NOMO-1 treated with DMSO at 0.1 percent for 48 hours (cell line): ENCODE measurements around the gene DGKH.

Experiments used
- DNase-seq: peaks from one replicate; lab custom pipeline; 2025; ENCODE audit not compliant: unreplicated experiment; lab: John Stamatoyannopoulos, UW

The DGKH gene, protein sequence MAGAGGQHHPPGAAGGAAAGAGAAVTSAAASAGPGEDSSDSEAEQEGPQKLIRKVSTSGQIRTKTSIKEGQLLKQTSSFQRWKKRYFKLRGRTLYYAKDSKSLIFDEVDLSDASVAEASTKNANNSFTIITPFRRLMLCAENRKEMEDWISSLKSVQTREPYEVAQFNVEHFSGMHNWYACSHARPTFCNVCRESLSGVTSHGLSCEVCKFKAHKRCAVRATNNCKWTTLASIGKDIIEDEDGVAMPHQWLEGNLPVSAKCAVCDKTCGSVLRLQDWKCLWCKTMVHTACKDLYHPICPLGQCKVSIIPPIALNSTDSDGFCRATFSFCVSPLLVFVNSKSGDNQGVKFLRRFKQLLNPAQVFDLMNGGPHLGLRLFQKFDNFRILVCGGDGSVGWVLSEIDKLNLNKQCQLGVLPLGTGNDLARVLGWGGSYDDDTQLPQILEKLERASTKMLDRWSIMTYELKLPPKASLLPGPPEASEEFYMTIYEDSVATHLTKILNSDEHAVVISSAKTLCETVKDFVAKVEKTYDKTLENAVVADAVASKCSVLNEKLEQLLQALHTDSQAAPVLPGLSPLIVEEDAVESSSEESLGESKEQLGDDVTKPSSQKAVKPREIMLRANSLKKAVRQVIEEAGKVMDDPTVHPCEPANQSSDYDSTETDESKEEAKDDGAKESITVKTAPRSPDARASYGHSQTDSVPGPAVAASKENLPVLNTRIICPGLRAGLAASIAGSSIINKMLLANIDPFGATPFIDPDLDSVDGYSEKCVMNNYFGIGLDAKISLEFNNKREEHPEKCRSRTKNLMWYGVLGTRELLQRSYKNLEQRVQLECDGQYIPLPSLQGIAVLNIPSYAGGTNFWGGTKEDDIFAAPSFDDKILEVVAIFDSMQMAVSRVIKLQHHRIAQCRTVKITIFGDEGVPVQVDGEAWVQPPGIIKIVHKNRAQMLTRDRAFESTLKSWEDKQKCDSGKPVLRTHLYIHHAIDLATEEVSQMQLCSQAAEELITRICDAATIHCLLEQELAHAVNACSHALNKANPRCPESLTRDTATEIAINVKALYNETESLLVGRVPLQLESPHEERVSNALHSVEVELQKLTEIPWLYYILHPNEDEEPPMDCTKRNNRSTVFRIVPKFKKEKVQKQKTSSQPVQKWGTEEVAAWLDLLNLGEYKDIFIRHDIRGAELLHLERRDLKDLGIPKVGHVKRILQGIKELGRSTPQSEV

DNA sequence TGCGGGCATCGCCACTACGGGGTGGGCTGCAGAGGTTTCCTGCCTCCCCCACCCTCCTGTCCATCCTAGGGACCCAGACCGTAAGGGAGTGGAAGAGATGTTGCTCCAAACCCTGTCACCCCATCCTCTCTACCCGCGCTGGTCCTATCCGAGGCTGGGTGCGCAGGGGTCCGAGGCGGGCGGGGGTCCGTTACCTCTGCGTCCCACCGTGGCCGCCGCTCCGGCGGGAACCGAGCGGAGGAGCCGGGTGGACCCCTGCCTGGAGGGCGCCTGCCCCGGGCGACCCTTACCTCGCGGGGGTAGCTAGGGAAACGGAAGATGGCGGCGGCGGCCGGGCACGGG, at the start of gene DGKH:
Gene DGKH, plus strand, starts transcription at position 307 of the 342 bp plus-strand sequence. CDS start 126 bp downstream, outside the sequence.
- no peak for DNase-seq

DNA sequence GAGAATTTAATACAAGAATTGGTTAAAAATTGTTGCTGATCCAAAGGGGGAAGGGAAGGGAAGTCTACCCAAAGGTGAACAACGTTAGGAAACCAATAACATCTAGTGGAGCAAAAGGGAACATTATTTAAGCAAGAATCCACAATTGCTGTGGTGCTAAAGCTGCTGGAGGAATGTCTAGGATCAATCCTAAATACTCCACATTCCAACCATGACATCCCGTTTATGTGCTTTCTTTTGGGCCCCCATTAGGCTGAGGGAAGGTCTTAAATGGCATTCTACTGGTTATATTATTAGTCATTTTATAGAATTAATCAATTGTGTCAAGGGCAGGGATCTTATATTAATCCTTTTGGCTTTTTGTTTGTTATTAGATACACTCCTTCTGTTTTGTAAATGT, 47.6 kb upstream of the DGKH start:
- no peak for DNase-seq

- no peak for DNase-seq
These were observed 46.9 kb upstream of the DGKH start for GRCh38 chr13:42001580-42001979.

DNA sequence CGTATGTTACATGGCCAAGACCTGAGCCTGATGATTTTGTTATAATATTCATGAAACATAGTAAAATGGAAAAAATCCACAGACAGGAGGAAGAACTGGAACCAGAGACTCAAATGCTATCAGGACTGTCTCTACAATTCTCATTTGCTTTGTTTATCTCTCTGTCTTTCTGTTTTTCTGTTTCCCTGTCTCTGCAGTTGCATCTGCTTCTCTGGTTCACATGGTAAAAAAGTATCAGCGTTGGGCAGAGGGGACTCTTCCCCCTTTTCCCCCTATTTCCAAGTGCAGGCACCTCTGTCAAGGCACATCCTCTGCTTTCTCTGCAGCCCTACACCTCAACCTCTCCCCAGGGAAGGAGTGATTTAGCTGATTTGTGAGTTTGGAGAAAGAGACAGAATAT, 46.4 kb upstream of the DGKH start:
- DNase-seq, result no peak

GRCh38 chr13:42007844-42008243, 40.6 kb upstream of the DGKH start:
- DNase-seq, result no peak

DNA sequence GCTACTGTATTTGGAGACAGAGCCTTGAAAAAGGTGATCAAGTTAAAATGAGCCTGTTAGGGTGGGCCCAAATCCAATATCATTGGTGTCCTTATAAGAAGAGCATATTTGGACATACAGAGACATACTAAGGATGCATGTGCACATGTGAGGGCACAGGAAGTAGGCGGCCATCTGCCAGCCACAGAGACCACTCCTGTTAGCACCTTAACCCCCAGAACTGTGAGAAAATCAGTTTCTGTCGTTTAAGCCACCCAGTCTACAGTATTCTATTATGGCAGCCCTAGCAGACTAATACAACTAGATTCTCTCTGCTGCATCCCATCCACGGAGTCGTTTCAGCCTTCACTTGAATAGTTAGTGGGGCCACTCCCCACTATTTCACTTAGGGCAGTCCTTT, 39.4 kb upstream of the DGKH start:
- DNase-seq, result no peak

DNA sequence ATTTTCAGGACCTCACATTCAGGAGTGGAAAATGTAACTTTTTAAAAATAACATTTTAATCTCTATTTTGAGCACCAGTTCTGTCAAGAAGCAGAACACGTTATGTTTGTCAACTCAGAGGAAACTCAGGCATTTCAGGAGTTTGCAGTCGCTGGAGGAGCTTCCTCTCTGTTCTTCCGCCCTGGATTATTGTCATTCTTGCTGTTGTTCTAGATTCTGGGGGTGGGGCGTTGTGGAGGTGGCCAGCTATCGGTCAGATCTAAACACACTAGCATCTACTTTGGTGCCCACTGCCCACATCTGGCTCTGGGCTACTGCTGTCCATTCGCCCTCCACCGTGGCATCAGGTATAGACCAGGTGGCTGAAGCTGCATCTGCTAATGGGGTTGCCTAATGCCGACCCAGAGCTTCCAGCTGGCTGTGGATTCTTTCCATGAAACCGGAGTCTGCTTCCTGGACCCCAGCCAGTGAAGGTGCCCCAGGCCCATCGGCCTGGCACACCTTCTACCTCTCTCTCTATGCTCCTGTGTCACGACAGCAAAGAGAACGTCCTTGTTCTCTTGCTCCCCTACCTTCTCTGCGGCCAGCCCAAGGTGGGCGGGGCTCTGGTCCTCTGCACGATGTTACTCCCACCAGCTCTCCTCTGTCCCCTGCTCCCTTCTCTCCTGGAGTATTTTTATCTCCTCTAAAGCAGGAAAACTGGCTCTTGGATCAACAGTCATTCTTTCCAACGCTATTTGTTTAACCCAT, 36.7 kb upstream of the DGKH start:
- DNase-seq, result no peak

GRCh38 chr13:42014119-42014518, 34.3 kb upstream of the DGKH start:
- DNase-seq, result no peak

DNA sequence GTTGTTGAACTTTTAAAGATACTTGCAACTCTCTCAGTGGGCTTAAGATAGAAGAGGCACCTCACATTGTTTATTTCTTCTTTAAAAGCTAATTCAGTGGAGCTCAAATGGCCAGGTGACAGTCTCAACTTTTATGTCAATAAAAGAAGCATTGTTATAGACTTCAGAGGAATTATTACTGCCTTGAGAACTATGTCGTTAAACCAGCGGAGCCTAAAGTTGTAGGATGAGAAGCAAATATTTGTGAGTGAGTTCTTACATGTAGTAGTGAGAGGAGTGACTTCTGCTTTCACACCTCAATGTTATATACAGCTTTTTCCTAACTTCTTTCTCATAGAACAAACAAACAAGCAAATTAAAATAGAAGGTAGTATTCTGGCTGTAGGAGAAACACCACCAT, 31.2 kb upstream of the DGKH start:
- DNase-seq, result no peak

DNA sequence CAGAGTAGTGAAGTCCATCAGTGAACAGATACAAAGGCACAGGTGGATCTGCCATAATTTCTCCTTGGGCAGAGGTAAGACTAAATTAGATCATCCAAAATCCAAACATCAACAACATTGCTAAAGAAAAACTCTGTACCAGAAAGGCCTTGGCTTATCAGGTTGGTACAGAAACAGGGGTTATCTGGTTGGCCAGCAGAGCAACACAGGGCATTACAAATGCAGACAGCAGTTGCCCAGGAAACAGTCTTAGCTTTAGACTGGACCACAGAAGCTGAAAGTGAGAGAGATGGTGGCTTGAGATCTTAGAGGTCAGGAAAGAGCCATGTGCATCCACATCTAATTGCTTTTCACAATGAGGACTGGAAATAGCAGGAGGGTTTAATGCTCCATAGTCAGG, 26.6 kb upstream of the DGKH start:
- DNase-seq, result no peak

DNA sequence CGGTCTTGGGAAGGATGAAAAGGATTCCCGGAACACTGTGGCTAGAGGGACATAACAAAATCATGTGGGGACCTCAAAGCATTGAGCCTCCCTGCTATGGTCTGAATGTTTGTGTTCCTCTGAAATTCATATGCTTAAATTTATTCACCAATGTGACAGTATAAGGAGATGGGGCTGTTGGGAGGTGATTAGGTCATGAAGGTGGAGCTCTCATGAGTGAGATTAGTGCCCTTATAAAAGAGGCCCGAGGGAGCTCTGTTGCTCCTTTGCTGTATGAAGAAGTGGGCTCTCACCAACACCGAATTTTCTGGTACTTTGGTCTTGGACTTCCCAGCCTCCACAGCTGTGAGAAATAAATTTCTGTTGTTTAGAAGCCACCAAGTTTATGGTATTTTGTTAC, 26.1 kb upstream of the DGKH start:
- no peak for DNase-seq

DNA sequence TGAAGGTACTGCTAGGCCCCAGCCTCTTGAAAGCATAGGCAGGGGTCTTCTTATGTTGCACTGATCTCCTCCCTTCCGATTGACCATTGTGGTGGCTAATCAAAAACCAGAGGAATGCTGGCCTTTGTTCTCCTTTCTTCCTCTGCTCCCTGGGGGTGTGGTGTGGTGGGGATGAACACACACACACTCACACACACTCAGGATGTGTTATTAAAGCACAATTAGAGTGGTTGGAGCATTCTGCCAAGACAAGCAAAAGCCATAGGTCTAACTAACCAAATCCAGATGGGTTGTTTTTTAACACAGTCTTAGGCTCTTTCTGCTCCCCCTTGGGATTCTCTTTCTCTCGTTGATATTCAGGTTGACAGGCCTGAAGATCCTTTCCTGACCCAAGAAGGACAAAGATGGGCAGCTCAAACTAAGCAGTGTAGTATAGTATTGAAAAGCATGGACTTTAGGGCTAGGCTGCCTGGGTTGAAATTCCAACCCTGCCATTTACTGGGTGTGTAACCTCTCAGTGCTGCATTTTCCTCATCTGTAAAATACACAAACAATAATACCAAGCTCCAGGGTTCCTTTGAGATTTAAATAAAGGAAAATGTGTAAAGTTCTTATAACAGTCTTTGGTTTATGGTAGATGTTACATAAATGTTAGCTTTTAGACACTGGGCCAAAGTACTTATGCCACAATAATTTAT, 25.5 kb upstream of the DGKH start:
- no peak for DNase-seq

DNA sequence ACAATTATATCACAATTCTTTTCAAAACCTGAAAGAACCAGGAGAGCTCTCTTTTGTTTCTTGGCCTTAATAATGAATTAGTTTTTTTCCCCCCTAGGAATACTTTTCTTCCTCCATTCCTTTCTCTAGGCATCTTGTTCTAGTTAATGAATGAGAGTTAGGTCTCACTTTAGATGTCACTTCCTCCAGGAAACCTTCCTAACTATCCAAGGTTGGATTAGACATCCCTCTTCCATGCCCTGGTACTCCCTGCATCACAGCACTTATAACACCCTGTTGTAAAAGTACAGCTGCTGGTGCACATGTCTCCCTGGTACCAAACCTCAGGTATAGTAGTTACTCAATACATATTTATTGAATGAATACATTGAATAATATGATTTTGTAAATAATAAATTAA, 21.2 kb upstream of the DGKH start:
- no peak for DNase-seq

DNA sequence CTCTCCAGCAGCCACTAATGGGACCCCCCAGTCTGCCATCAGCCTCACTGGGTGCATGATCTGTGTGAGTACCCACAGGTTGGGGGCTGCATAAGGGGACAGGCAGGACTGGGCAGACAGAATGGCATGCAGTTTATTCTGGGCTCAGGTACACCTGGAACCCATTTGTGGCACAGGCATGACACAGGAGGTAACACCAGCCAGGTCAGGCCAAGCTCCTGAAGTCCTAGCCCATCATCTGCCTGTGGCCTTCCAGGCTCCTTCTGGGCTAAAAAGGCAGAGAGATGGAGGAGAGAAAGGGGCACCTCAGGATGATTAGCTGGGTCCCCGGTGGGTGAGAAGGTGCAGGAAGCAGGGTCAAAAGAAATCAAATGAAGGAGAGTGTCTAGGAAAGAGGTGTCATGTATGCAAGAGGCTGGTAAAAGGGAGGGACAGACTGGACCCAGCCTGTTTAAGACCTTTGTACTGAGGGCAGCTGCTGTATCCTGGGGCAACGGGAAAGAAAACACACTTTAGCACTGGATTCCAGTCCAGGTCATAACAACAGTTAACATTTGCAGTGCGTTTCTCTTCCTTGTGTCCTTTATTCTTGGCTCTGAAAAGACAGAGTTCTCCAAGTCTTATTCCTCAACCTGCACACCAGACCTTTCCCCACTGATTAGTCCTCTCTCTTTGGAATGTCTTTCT, 20.2 kb upstream of the DGKH start:
- DNase-seq, result no peak

DNA sequence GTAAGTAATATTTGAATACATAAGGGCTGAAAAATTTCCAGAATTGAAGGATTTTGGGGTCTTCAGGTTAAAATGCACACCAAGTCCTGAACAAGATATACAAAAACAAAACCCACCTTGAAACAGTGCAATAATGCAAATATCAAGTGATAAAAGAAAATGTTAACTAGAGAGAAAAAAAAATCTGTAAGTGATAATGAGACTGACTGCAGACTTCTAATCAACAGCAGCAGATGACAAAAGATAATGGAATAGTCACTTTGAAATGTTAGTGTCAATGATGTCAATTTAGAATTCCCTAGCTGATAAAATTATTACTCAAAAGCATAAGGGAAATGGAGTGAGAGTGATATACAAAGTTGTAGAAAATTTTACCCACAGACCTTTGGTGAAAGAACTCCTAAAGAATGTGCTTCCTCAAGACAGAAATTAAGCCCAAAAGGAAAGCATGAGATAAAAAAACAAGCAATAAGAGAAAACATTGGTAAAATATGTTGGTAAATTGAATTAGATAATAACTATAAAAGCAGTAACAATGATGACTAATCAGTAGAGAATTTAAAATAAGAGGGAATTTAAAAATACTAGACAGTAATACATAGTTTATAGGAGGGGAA, 12.4 kb upstream of the DGKH start:
- no peak for DNase-seq

DNA sequence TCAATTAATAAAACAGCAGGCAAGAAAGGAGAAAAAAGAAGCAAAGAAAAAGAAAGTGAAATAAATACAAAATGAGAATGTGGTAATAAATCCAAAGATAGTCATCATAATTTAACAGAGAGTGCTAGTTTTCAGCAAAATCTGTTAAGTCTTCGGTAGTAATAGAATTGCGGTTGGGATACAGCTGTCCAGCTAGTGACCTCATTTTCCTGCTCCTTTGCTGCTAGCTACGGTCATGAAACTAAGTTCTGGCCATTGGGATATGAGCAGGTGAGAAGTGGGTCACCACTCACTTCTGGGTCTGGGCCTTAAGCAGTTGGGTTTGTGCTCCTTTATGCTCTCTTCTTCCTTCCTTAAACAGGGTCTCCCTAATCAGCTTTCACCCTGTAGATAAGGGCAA, 11.7 kb upstream of the DGKH start:
- no peak for DNase-seq

GRCh38 chr13:42038661-42039456, 9.6 kb upstream of the DGKH start:
- no peak for DNase-seq

- DNase-seq, result no peak
These were observed 8.9 kb upstream of the DGKH start for GRCh38 chr13:42039457-42039945.
